Activated naive CD8-positive, alpha-beta T cell treated with anti-CD3 and anti-CD28 coated beads, Interleukin-2, amount 10 ng/mL, durations not matched to agents 7 days and 5 days (primary cell): Measurements from ENCODE around the gene ANKS1B. TPM values are rescaled to one million over a fixed set of nuclear protein-coding genes. Genes with fewer than 3 reads are reported as not detected.

Experiments used
- ATAC-seq: fragments of 150-1000 bp; cut with Tn5 transposase; one replicate; pipeline ENCODE4 v1.10.0; 2021; ENCODE audit warnings: low read depth, moderate library complexity
- POLR2A ChIA-PET: fragments of 350-600 bp; sonication (Branson Sonifier 250); formaldehyde crosslinking; loops from one replicate; lab custom pipeline; 2021; ENCODE audit warnings: antibody characterized with exemption; lab: Charles Lee
- DNase-seq: peaks from one replicate; pipeline ENCODE4 v3.0.0; 2021
- H3K27ac Mint-ChIP-seq: one replicate; pipeline ENCODE4 v1.8.0; 2022; ENCODE audit warnings: mild to moderate bottlenecking, mixed read lengths
- H3K27me3 Mint-ChIP-seq: one replicate; pipeline ENCODE4 v1.8.0; 2022; ENCODE audit warnings: mild to moderate bottlenecking, moderate library complexity, mixed read lengths
- H3K36me3 Mint-ChIP-seq: one replicate; pipeline ENCODE4 v1.8.0; 2021; ENCODE audit warnings: mild to moderate bottlenecking, mixed read lengths
- H3K4me1 Mint-ChIP-seq: one replicate; pipeline ENCODE4 v1.8.0; 2021; ENCODE audit warnings: mixed read lengths
- H3K4me3 Mint-ChIP-seq: one replicate; pipeline ENCODE4 v1.8.0; 2022; ENCODE audit warnings: mild to moderate bottlenecking, moderate library complexity, mixed read lengths
- H3K9me3 Mint-ChIP-seq: one replicate; pipeline ENCODE4 v1.8.0; 2021; ENCODE audit warnings: mixed read lengths
- total RNA-seq, 2 experiments: library from RNA; stranded (reverse); gene quantifications; one replicate each; pipeline ENCODE4 v1.2.3, GENCODE V29; 2021

Gene ANKS1B
- total RNA-seq, 2 experiments from 2014 or later: not detected

- Mint-ChIP-seq H3K4me1 (no peaks in the 10 kb centered on the region), H3K27me3 (no peaks in the 10 kb centered on the region), H3K4me3 (no peak overlapping the region), H3K36me3 (no peaks in the 10 kb centered on the region), H3K9me3 (peaks cover 2% of the 10 kb centered on the region), H3K27ac (no peak overlapping the region)
- POLR2A ChIA-PET: no interaction called here
- ATAC-seq (no peak), DNase-seq (no peak)
Observed at GRCh38 chr12:99513066-99513465, 471.7 kb downstream of the ANKS1B start.

GRCh38 chr12:99505805-99506204, 478.9 kb downstream of the ANKS1B start:
- POLR2A ChIA-PET: no interaction called here
- no peak overlapping the region for H3K27ac Mint-ChIP-seq
- DNase-seq (no peak), ATAC-seq (no peak)
- H3K27me3 Mint-ChIP-seq: no peaks in the 10 kb centered on the region
- H3K36me3 Mint-ChIP-seq: no peaks in the 10 kb centered on the region
- no peak overlapping the region for H3K4me3 Mint-ChIP-seq
- H3K9me3 Mint-ChIP-seq: peaks cover 2% of the 10 kb centered on the region
- H3K4me1 Mint-ChIP-seq: no peaks in the 10 kb centered on the region

DNA sequence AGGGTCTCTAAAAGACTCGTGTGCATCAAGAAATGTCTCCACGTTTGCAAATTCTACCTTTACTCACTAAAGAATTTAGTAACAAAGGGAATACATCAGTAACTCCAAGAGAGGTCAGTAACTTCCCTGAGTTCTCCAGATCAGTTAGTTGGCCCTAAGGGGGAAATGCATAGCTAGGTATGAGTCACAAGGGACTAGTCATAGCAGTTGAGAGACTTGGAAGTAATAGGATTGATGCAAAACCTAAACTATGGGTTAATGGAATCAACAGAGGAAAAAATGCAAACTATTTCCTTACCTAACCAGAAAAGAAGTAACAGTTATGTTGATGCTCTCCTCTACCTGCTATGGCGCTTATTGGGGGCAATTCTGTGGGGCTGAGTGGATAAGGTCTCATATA, 486.0 kb downstream of the ANKS1B start:
- no peaks in the 10 kb centered on the region for H3K27me3 Mint-ChIP-seq
- H3K4me1 Mint-ChIP-seq: no peaks in the 10 kb centered on the region
- H3K4me3 Mint-ChIP-seq: no peak overlapping the region
- POLR2A ChIA-PET: no interaction called here
- no peak overlapping the region for H3K27ac Mint-ChIP-seq
- peaks cover 9% of the 10 kb centered on the region for H3K9me3 Mint-ChIP-seq
- no peaks in the 10 kb centered on the region for H3K36me3 Mint-ChIP-seq
- DNase-seq (no peak), ATAC-seq (no peak)

- ATAC-seq (no peak), DNase-seq (no peak)
- POLR2A ChIA-PET: no interaction called here
- Mint-ChIP-seq H3K9me3 (peaks cover 7% of the 10 kb centered on the region), H3K4me3 (no peak overlapping the region), H3K36me3 (no peaks in the 10 kb centered on the region), H3K27me3 (no peaks in the 10 kb centered on the region), H3K4me1 (no peaks in the 10 kb centered on the region), H3K27ac (no peak overlapping the region)
Observed at GRCh38 chr12:99495799-99496198, 488.9 kb downstream of the ANKS1B start.

DNA sequence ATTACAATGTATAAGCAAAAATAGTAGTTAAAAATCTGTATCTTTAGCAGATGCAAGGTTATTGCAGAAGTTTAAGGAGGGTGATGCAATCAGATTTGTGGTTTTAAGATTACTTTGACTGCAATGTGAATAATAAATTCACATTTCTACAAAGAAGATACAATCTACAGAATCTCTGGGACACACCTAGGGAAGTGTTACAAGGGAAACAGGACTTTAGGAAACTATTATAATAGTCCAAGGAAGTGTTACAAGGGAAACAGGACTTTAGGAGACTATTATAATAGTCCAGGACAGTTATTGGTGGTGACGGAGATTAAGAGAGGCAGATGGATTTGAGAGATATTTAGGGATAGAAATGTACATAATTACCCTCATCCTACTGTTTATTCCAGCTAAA, 491.5 kb downstream of the ANKS1B start:
- no peak overlapping the region for H3K4me3 Mint-ChIP-seq
- H3K27ac Mint-ChIP-seq: no peak overlapping the region
- no peak for DNase-seq
- POLR2A ChIA-PET: no interaction called here
- H3K4me1 Mint-ChIP-seq: no peaks in the 10 kb centered on the region
- no peaks in the 10 kb centered on the region for H3K27me3 Mint-ChIP-seq
- no peak for ATAC-seq
- peaks cover 5% of the 10 kb centered on the region for H3K9me3 Mint-ChIP-seq
- H3K36me3 Mint-ChIP-seq: no peaks in the 10 kb centered on the region

DNA sequence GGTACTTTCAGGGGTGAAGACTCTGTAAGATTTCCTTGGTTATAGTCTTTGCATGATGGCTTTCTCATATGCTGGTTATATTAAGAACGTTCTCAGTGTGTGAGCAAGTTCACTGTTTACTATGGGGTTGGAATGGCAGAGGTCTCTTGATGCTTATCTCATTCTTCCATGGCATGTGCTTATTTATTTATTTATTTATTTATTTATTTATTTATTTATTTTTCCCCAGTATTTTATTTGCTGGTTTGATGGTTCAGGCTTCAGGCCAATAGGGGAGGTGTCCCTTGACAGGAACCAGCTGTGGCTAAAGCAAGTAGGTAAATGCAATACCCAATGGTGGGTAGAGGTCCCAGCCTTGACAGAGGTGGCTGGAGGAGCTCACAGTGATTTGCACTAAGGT, 498.5 kb downstream of the ANKS1B start:
- Mint-ChIP-seq H3K4me3 (no peak overlapping the region), H3K4me1 (no peaks in the 10 kb centered on the region), H3K27me3 (no peaks in the 10 kb centered on the region), H3K9me3 (peaks cover 6% of the 10 kb centered on the region), H3K27ac (no peak overlapping the region), H3K36me3 (no peaks in the 10 kb centered on the region)
- POLR2A ChIA-PET: no interaction called here
- DNase-seq (no peak), ATAC-seq (no peak)

- no peak for ATAC-seq
- no peak for DNase-seq
- no peaks in the 10 kb centered on the region for H3K4me1 Mint-ChIP-seq
- no peaks in the 10 kb centered on the region for H3K27me3 Mint-ChIP-seq
- H3K9me3 Mint-ChIP-seq: peaks cover 5% of the 10 kb centered on the region
- H3K4me3 Mint-ChIP-seq: no peak overlapping the region
- H3K36me3 Mint-ChIP-seq: no peaks in the 10 kb centered on the region
- POLR2A ChIA-PET: no interaction called here
- no peak overlapping the region for H3K27ac Mint-ChIP-seq
Observed at GRCh38 chr12:99479149-99479548, 505.6 kb downstream of the ANKS1B start.

DNA sequence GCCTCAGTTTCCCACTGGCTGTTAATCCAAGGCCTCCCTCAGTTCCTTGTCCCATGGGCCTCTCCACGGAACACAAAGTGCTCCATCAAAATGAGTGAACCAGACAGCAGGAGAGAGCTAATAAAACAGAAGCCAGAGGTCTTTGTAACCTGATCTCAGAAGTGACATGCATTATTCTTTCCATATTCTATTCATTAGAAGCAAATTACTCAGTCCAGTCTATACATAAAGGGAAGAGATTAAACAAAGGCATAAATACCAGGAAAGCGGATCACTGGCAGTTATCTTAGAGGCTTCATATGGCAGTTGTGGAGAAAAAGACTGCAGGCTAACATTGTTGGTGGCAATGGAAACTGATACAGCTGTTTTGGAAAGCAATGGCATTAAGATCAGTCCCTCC, 507.8 kb downstream of the ANKS1B start:
- H3K27ac Mint-ChIP-seq: no peak overlapping the region
- H3K27me3 Mint-ChIP-seq: no peaks in the 10 kb centered on the region
- no peak overlapping the region for H3K4me3 Mint-ChIP-seq
- H3K9me3 Mint-ChIP-seq: peaks cover 2% of the 10 kb centered on the region
- no peaks in the 10 kb centered on the region for H3K36me3 Mint-ChIP-seq
- POLR2A ChIA-PET: no interaction called here
- ATAC-seq: no peak
- no peak for DNase-seq
- H3K4me1 Mint-ChIP-seq: no peaks in the 10 kb centered on the region

- POLR2A ChIA-PET: no interaction called here
- H3K9me3 Mint-ChIP-seq: peaks cover 8% of the 10 kb centered on the region
- DNase-seq: no peak
- H3K4me1 Mint-ChIP-seq: no peaks in the 10 kb centered on the region
- no peaks in the 10 kb centered on the region for H3K27me3 Mint-ChIP-seq
- ATAC-seq: no peak
- H3K27ac Mint-ChIP-seq: no peak overlapping the region
- no peak overlapping the region for H3K4me3 Mint-ChIP-seq
- no peaks in the 10 kb centered on the region for H3K36me3 Mint-ChIP-seq
Observed at GRCh38 chr12:99455350-99456035, 529.2 kb downstream of the ANKS1B start.

DNA sequence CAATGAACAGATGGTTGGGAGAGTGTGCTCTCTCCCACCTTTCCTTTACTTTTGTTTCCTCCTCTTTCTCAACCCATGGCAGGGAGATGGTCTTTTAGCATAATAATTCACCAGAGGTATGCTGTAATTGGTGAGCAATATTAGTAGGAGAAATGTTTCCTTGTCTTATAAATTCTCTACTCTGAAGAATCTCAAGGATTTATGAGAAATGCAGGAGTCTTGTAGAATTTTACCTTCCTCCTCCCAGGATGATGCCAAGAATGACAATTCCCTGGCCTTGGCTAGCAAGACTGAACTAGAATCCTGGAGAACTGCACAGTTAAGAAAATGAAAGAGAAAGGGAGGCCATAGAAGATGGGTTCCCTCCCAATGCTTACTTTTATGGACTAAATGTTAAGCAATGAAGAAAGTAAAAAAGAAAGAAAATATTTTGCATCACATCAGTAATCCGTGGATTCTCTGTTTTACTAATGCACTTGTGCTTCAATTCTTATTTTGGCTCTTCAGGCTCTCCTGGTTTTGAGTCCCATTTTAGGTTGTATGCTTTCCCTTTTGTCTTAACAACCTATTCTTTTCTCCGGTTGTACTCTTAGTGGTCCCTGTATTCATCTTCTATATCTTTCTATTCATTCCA, 530.1 kb downstream of the ANKS1B start:
- H3K9me3 Mint-ChIP-seq: peaks cover 4% of the 10 kb centered on the region
- DNase-seq: no peak
- H3K4me3 Mint-ChIP-seq: no peak overlapping the region
- H3K36me3 Mint-ChIP-seq: no peaks in the 10 kb centered on the region
- no peak for ATAC-seq
- H3K4me1 Mint-ChIP-seq: no peaks in the 10 kb centered on the region
- H3K27me3 Mint-ChIP-seq: no peaks in the 10 kb centered on the region
- POLR2A ChIA-PET: no interaction called here
- H3K27ac Mint-ChIP-seq: no peak overlapping the region

GRCh38 chr12:99453836-99454538, 530.7 kb downstream of the ANKS1B start:
- Mint-ChIP-seq H3K27ac (no peak overlapping the region), H3K4me1 (no peaks in the 10 kb centered on the region), H3K4me3 (no peak overlapping the region), H3K36me3 (no peaks in the 10 kb centered on the region), H3K9me3 (peaks cover 4% of the 10 kb centered on the region), H3K27me3 (no peaks in the 10 kb centered on the region)
- ATAC-seq (no peak), DNase-seq (no peak)
- POLR2A ChIA-PET: no interaction called here

DNA sequence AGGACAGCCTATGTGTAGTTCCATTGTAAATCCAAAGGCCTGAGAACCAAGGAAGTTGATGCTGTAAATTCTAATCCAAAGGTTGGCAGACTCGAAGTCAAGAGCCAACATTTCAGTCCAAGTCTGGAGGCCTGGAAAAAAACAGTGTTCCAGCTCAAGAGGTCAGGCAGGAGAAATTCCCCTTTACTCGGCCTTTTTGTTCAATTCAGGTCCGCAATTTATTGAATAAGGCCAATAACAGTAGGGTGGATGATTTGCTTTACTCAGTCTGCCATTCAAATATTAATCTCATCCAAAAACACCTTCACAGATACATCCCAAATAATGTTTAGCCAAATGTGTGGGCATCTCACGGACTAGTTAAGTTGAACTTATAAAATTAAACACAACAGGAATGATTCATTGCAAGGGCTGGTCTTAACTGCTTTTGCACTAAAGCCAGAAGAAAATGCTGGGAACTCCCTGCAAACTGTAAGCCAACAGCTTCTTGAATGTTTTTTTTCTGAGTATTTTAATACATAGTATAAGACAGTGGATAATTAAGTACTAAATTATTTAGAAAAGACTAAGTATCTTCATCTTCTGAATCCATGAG, 534.6 kb downstream of the ANKS1B start:
- DNase-seq (no peak), ATAC-seq (no peak)
- Mint-ChIP-seq H3K4me1 (no peaks in the 10 kb centered on the region), H3K4me3 (no peak overlapping the region), H3K9me3 (peaks cover 5% of the 10 kb centered on the region), H3K27me3 (no peaks in the 10 kb centered on the region), H3K36me3 (no peaks in the 10 kb centered on the region), H3K27ac (no peak overlapping the region)
- POLR2A ChIA-PET: no interaction called here

DNA sequence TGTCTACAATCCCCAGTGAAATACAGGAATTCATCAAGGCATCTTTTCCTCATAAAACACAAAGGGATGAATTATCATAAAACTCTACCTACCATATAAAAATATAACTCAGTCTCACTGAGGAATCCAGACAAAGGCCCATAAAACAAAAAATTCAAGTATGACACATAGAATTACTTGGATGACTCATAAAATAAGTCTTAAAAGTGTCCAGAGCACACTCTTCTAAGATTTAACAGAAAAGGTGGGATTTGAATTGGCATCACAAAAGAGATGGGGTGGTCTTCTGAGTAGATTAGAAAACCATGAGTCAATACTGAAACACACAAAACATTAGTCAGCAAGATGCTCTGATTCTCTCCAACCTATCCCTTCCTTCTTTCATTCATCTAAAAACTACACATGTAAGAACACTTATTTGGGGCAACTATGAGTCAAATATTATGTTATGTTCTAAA, 539.8 kb downstream of the ANKS1B start:
- ATAC-seq: no peak
- H3K4me1 Mint-ChIP-seq: no peaks in the 10 kb centered on the region
- POLR2A ChIA-PET: no interaction called here
- no peak overlapping the region for H3K27ac Mint-ChIP-seq
- no peaks in the 10 kb centered on the region for H3K36me3 Mint-ChIP-seq
- no peak overlapping the region for H3K4me3 Mint-ChIP-seq
- peaks cover 2% of the 10 kb centered on the region for H3K9me3 Mint-ChIP-seq
- H3K27me3 Mint-ChIP-seq: no peaks in the 10 kb centered on the region
- DNase-seq: no peak
